Measurements from ENCODE around the gene PNMA6F.
"Not testable (repeated sequence)": the region's sequence is repeated elsewhere in the genome, so short reads cannot be mapped to it uniquely, and the experiment has no call there.

PNMA6F gene

GRCh38 chrX:153301746-153302145 is 19.8 kb downstream of the PNMA6F start:
- DNase-seq: no peak

GRCh38 chrX:153299855-153300254 is 21.7 kb downstream of the PNMA6F start:
- no peak for DNase-seq

- DNase-seq: no peak
Observed at GRCh38 chrX:153297376-153297775, 24.2 kb downstream of the PNMA6F start.

- DNase-seq: not testable (repeated sequence)
Observed at GRCh38 chrX:153293485-153294071, 28.0 kb downstream of the PNMA6F start.

- not testable (repeated sequence) for DNase-seq
Observed at GRCh38 chrX:153288807-153289206, 32.8 kb downstream of the PNMA6F start.

GRCh38 chrX:153285678-153286077 is 35.9 kb downstream of the PNMA6F start:
- not testable (repeated sequence) for DNase-seq

- DNase-seq: not testable (repeated sequence)
Observed at GRCh38 chrX:153283982-153284381, 37.6 kb downstream of the PNMA6F start.

- DNase-seq: not testable (repeated sequence)
Observed at GRCh38 chrX:153281784-153282183, 39.8 kb downstream of the PNMA6F start.

- not testable (repeated sequence) for DNase-seq
Observed at GRCh38 chrX:153279304-153279703, 42.3 kb downstream of the PNMA6F start.

- DNase-seq: not testable (repeated sequence)
Observed at GRCh38 chrX:153276049-153276448, 45.5 kb downstream of the PNMA6F start.

- not testable (repeated sequence) for DNase-seq
Observed at GRCh38 chrX:153275418-153275817, 46.1 kb downstream of the PNMA6F start.

GRCh38 chrX:153272584-153272983 is 49.0 kb downstream of the PNMA6F start:
- not testable (repeated sequence) for DNase-seq

GRCh38 chrX:153272070-153272469 is 49.5 kb downstream of the PNMA6F start:
- DNase-seq: not testable (repeated sequence)

All from SIG-M5 (cell line).